Neuronal stem cell (in vitro differentiated cells): ENCODE measurements around the gene LZTS3.
"Not testable (repeated sequence)": the region's sequence is repeated elsewhere in the genome, so short reads cannot be mapped to it uniquely, and the experiment has no call there.

ENCODE experiments used
- DNase-seq: peaks from one replicate; pipeline ENCODE4 v3.0.0-alpha.2; 2013; ENCODE audit warnings: low spot score
- H2AFZ ChIP-seq: one replicate; pipeline ENCODE4 v1.6.1; 2013; ENCODE audit warnings: mild to moderate bottlenecking, low read length, inconsistent platforms
- H2AK5ac ChIP-seq: 2 replicates; pipeline ENCODE4 v1.6.1; 2013; ENCODE audit warnings: low read depth, mild to moderate bottlenecking, inconsistent platforms, low read length, moderate library complexity, mixed read lengths
- H2BK120ac ChIP-seq: 2 replicates; pipeline ENCODE4 v1.6.1; 2013; ENCODE audit warnings: low read depth, mild to moderate bottlenecking, inconsistent platforms, low read length, moderate library complexity, mixed read lengths
- H2BK12ac ChIP-seq: one replicate; pipeline ENCODE4 v1.6.1; 2013; ENCODE audit warnings: low read length, inconsistent platforms
- H2BK15ac ChIP-seq: 2 replicates; pipeline ENCODE4 v1.6.1; 2013; ENCODE audit warnings: mild to moderate bottlenecking, low read length, inconsistent platforms, mixed read lengths
- H2BK5ac ChIP-seq: one replicate; pipeline ENCODE4 v1.6.1; 2013; ENCODE audit warnings: inconsistent platforms, mild to moderate bottlenecking, low read length, moderate library complexity
- H3K14ac ChIP-seq: one replicate; pipeline ENCODE4 v1.6.1; 2013; ENCODE audit warnings: low read length, inconsistent platforms
- H3K18ac ChIP-seq: 2 replicates; pipeline ENCODE4 v1.6.1; 2013; ENCODE audit warnings: low read length, inconsistent platforms
- H3K23ac ChIP-seq: 2 replicates; pipeline ENCODE4 v1.6.1; 2013; ENCODE audit warnings: low read depth, mild to moderate bottlenecking, mixed read lengths, low read length, inconsistent platforms; ENCODE audit not compliant: poor library complexity
- H3K27ac ChIP-seq: replicated peaks from 3 replicates; pipeline ENCODE4 v1.5.1; 2013; ENCODE audit warnings: low read length, inconsistent platforms
- H3K27me3 ChIP-seq, 3 experiments: 2 replicates each; pipeline ENCODE4 v1.6.1; 2013; ENCODE audit warnings: low read length in 3 of 3, mild to moderate bottlenecking in 2 of 3, inconsistent platforms in 1 of 3, low read depth in 1 of 3, mixed read lengths in 1 of 3, moderate library complexity in 1 of 3; ENCODE audit not compliant: control insufficient read depth in 3 of 3, insufficient read depth in 3 of 3
- H3K36me3 ChIP-seq, 2 donors: replicated peaks in 1 of 2; 2 replicates each; pipeline ENCODE4 v1.6.1; 2013; ENCODE audit warnings: low read length in 2 of 2; ENCODE audit not compliant: control insufficient read depth in 2 of 2, insufficient read depth in 2 of 2
- H3K4ac ChIP-seq: 2 replicates; pipeline ENCODE4 v1.6.1; 2013; ENCODE audit warnings: inconsistent platforms, mild to moderate bottlenecking, low read length, moderate library complexity
- H3K4me1 ChIP-seq, 2 donors: 1 replicate in 1 of 2; 2 replicates in 1 of 2; pipeline ENCODE4 v1.6.1; 2013; ENCODE audit warnings: low read length in 2 of 2, low read depth in 1 of 2; ENCODE audit not compliant: control insufficient read depth in 2 of 2, insufficient read depth in 1 of 2
- H3K4me2 ChIP-seq: one replicate; pipeline ENCODE4 v1.6.1; 2013; ENCODE audit warnings: mild to moderate bottlenecking, low read length, inconsistent platforms; ENCODE audit not compliant: insufficient read depth, poor library complexity, severe bottlenecking
- H3K4me3 ChIP-seq, 2 donors: 2 replicates each; pipeline ENCODE4 v1.5.1; 2013; ENCODE audit warnings: low read length in 2 of 2, mild to moderate bottlenecking in 2 of 2, inconsistent platforms in 1 of 2, moderate library complexity in 1 of 2
- H3K79me1 ChIP-seq: one replicate; pipeline ENCODE4 v1.6.1; 2013; ENCODE audit warnings: low read depth, mild to moderate bottlenecking, inconsistent platforms, low read length, moderate library complexity
- H3K9ac ChIP-seq: one replicate; pipeline ENCODE4 v1.6.1; 2013; ENCODE audit warnings: mild to moderate bottlenecking, low read depth, low read length, inconsistent platforms; ENCODE audit not compliant: poor library complexity
- H3K9me3 ChIP-seq, 2 donors: replicated peaks in 1 of 2; 2 replicates each; pipeline versions ENCODE3 to v1.6.1; 2013; ENCODE audit warnings: low read length in 2 of 2, mild to moderate bottlenecking in 2 of 2, inconsistent platforms in 1 of 2, low read depth in 1 of 2, mixed read lengths in 1 of 2, moderate library complexity in 1 of 2; ENCODE audit not compliant: control insufficient read depth in 2 of 2, insufficient read depth in 1 of 2
- H4K8ac ChIP-seq: one replicate; pipeline ENCODE4 v1.6.1; 2013; ENCODE audit warnings: low read depth, mild to moderate bottlenecking, inconsistent platforms, low read length, moderate library complexity
- H4K91ac ChIP-seq: one replicate; pipeline ENCODE4 v1.6.1; 2013; ENCODE audit warnings: low read length, low read depth, mild to moderate bottlenecking, inconsistent platforms; ENCODE audit not compliant: poor library complexity
- WGBS, 2 donors: extraction: QIAGEN DNeasy Blood & Tissue Kit; methylation state at CpG; one replicate each; pipeline ENCODE4 v1.1.7; 2013; ENCODE audit warnings: missing lambda C conversion rate in 2 of 2, mixed read lengths in 1 of 2; ENCODE audit not compliant: insufficient read length in 2 of 2, insufficient replicate concordance in 1 of 2; ENCODE audit errors: extremely low coverage in 2 of 2; 5-methylcytosine and 5-hydroxymethylcytosine counted together

Gene LZTS3

DNA sequence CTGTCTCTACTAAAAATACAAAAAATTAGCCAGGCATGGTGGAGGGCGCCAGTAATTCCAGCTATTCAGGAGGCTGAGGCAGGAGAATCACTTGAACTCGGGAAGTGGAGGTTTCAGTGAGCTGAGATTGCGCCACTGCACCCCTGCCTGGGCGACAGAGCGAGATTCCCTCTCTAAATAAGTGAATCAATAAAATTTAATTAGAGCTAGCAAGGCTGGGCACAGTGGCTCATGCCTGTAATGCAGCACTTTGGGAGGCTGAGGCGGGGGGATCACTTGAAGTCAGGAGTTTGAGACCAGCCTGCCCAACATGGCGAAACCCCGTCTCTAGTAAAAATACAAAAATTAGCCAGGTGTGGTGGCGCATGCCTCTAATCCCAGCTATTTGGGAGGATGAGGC lies 14.5 kb upstream of the LZTS3 start:
- not testable (repeated sequence) for H2AFZ ChIP-seq, H3K9ac ChIP-seq, H3K23ac ChIP-seq, H3K4me3 ChIP-seq, H3K27me3 ChIP-seq, H3K9me3 ChIP-seq, H3K27ac ChIP-seq, DNase-seq, H2BK120ac ChIP-seq, H4K91ac ChIP-seq, H2BK15ac ChIP-seq, H3K4ac ChIP-seq, H4K8ac ChIP-seq, H2BK12ac ChIP-seq, H3K4me1 ChIP-seq, H2AK5ac ChIP-seq, H3K4me2 ChIP-seq, H3K18ac ChIP-seq, H2BK5ac ChIP-seq, H3K79me1 ChIP-seq, H3K14ac ChIP-seq
- peaks cover 27 to 46% of the 10 kb centered on the region in 2 donors for H3K36me3 ChIP-seq
- no CpG with 5 or more reads among the region's 9 CpGs for WGBS, 2 donors

DNA sequence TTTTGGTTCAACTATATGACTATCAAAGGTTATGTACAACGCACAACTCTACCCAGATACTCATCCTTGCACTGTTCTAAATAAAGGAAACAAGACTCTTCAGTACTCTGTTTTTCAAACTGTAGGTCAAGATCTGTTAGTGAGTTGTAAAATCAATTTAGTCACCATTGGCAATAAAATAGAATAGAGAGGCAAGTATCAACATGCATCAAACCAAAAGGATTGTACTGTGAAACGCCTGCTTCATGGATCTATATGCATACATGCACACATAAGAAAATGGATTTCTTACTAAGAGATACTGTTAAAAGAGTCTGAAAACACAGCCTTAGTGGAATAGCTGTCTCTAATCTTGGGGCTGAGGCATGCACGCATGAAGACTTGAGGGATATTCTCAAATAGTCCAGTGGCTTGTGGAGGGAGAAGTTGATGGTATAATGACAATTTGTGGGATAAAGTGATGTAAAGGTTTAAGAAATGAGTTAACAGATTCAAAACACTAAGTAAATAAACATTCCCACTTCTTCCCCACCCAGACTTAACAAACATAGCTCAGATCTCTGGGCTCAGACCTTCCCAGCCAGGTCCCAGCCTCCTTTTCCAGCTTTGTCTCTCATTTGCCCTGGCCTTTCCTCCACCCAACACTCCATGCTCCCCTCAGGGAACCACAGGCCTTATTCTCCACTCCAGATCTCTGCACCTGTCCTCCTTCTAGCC lies 10.7 kb upstream of the LZTS3 start:
- H2AFZ ChIP-seq, result no peak overlapping the region
- DNase-seq, result no peak
- no CpG with 5 or more reads among the region's 3 CpGs for WGBS, 2 donors
- H2BK5ac ChIP-seq, result no peak overlapping the region
- H2AK5ac ChIP-seq, result no peak overlapping the region
- peaks cover 2 to 8% of the 10 kb centered on the region in 2 donors for H3K36me3 ChIP-seq
- no peak overlapping the region for H2BK15ac ChIP-seq
- no peak overlapping the region for H2BK120ac ChIP-seq
- no peak overlapping the region for H2BK12ac ChIP-seq
- no peak overlapping the region for H3K9ac ChIP-seq
- no peak overlapping the region for H3K14ac ChIP-seq
- no peak overlapping the region for H3K4me3 ChIP-seq
- no peak overlapping the region for H4K91ac ChIP-seq
- no peak overlapping the region for H3K23ac ChIP-seq
- H3K27ac ChIP-seq, result no peak overlapping the region
- H3K4ac ChIP-seq, result no peak overlapping the region
- H4K8ac ChIP-seq, result no peak overlapping the region
- H3K18ac ChIP-seq, result no peak overlapping the region
- no peaks in the 10 kb centered on the region for H3K4me1 ChIP-seq
- no peaks in the 10 kb centered on the region for H3K9me3 ChIP-seq
- H3K27me3 ChIP-seq, result no peaks in the 10 kb centered on the region
- no peak overlapping the region for H3K4me2 ChIP-seq
- no peaks in the 10 kb centered on the region for H3K79me1 ChIP-seq

GRCh38 chr20:3182429-3182828 lies 9.1 kb upstream of the LZTS3 start:
- H2AFZ ChIP-seq, result not testable (repeated sequence)

DNA sequence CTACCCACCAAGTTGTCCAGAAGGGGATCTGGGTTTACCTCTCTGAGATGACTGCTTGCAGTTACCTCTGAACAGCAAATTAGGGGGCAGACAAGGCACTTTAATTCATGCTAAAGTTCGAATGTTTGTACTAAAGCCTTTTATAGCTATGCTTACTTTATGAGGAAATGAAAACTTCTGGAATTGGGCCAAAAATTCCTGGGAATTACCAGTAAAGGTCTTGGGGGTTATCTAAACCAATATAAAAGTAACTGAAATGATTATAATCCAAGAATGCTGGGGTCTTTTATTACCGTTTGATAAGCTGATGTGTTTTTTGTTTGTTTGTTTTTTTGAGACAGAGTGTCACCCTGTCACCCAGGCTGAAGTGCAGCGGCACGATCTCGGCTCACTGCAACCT lies 7.9 kb upstream of the LZTS3 start:
- Histone ChIP-seq H3K4me3 (no peak overlapping the region), H3K18ac (no peak overlapping the region), H3K4me1 (no peaks in the 10 kb centered on the region), H3K9ac (no peak overlapping the region), H3K4ac (no peak overlapping the region), H3K27me3 (no peaks in the 10 kb centered on the region), H3K9me3 (no peaks in the 10 kb centered on the region), H2BK5ac (no peak overlapping the region), H3K36me3 (peaks cover 0 to 2% of the 10 kb centered on the region in 2 donors), H2AFZ (no peak overlapping the region), H2AK5ac (no peak overlapping the region), H3K4me2 (no peak overlapping the region), H4K91ac (no peak overlapping the region), H2BK15ac (no peak overlapping the region), H3K14ac (no peak overlapping the region), H3K79me1 (no peaks in the 10 kb centered on the region), H2BK12ac (no peak overlapping the region), H4K8ac (no peak overlapping the region), H2BK120ac (no peak overlapping the region), H3K27ac (no peak overlapping the region), H3K23ac (no peak overlapping the region)
- no peak for DNase-seq
- WGBS, 2 donors, result no CpG with 5 or more reads among the region's 5 CpGs

More at GRCh38 chr20:3182429-3182828, 9.1 kb upstream of the LZTS3 start:
- not testable (repeated sequence) for H3K14ac ChIP-seq, H3K27ac ChIP-seq, H2AK5ac ChIP-seq, H3K9ac ChIP-seq, H4K8ac ChIP-seq, H3K4ac ChIP-seq, H3K18ac ChIP-seq, H3K27me3 ChIP-seq, H3K4me3 ChIP-seq, H3K36me3 ChIP-seq, H2BK15ac ChIP-seq, H3K9me3 ChIP-seq, DNase-seq, H3K4me1 ChIP-seq, H3K23ac ChIP-seq, H2BK12ac ChIP-seq, H3K79me1 ChIP-seq, H4K91ac ChIP-seq, H2BK120ac ChIP-seq, H2BK5ac ChIP-seq, H3K4me2 ChIP-seq
- no CpG with 5 or more reads among the region's 5 CpGs for WGBS, 2 donors
